ENCODE measurements around the gene CBFA2T3. TPM values are rescaled to one million over a fixed set of nuclear protein-coding genes. Genes with fewer than 3 reads are reported as not detected.

The CBFA2T3 gene
- total RNA-seq, 1 experiment from 2014 or later: 2.9 TPM

DNA sequence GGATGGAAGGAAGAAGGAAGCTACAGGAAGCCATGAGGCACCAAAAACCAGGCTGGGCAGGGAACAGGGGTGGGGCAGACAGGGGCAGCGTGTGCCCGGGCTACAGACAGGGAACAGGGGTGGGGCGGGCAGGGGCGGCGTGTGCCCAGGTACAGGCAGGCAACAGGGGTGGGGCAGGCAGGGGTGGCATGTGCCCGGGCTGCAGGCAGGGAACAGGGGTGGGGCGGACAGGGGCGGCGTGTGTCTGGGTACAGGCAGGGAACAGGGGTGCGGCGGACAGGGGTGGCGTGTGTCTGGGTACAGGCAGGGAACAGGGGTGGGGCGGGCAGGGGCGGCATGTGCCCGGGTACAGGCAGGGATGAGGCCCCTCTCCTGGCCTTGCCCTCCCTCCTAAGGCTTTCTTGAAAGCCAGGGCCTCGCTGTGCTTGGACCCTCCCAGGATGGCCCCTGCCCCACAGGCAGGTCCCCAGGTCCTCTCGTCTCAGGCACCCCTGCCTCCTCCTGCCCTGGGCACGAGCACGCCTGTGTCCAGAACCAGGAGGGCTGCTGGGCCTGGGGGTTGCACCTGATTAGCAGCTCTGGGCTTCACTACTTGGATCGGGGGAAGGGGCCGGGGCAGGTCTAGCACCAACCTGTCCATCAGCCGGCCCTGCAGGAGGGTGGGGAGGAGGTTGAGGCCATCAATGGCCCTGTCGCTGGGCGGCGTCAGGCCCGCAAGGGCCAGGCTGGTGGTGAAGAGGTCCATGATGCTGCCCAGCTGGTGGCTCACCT lies 150.8 kb downstream of the CBFA2T3 start:
- Histone ChIP-seq H2AFZ (ENCODE audit: low read length) (no peak overlapping the region), H2BK12ac (ENCODE audit: insufficient read length, low read depth, low read length) (no peak overlapping the region), H3K27me3 (ENCODE audit: insufficient read depth, low read length) (no peaks in the 10 kb centered on the region), H3K79me2 (ENCODE audit: insufficient read depth, low read length) (no peaks in the 10 kb centered on the region), H3K4me2 (ENCODE audit: insufficient read depth, insufficient read length, low read length) (no peak overlapping the region), H2BK15ac (ENCODE audit: low read depth, low read length) (no peak overlapping the region), H3K9ac (ENCODE audit: extremely low read depth, insufficient read length, low read length) (no peak overlapping the region), H3K56ac (ENCODE audit: insufficient read length, low read depth, low read length) (no peak overlapping the region), H3K79me1 (ENCODE audit: insufficient read depth, low read depth, low read length, poor library complexity, severe bottlenecking) (no peaks in the 10 kb centered on the region), H2BK5ac (ENCODE audit: insufficient read length, low read length) (no peak overlapping the region), H3K14ac (ENCODE audit: insufficient read depth, low read length) (no peak overlapping the region), H2BK120ac (ENCODE audit: low read depth, low read length, poor library complexity, severe bottlenecking) (no peak overlapping the region), H3K18ac (ENCODE audit: insufficient read length, low read depth, low read length) (no peak overlapping the region), H3K9me3 (ENCODE audit: control insufficient read depth, low read depth, low read length) (no peaks in the 10 kb centered on the region), H3K4ac (ENCODE audit: low read depth, low read length) (no peak overlapping the region), H2AK5ac (ENCODE audit: insufficient read length, low read length) (no peak overlapping the region), H2BK20ac (ENCODE audit: low read depth, low read length, poor library complexity, severe bottlenecking) (no peak overlapping the region), H4K91ac (ENCODE audit: insufficient read length, low read depth, low read length) (no peak overlapping the region), H3T11ph (ENCODE audit: low read length) (no peak overlapping the region), H3K23ac (ENCODE audit: insufficient read length, low read depth, low read length) (no peak overlapping the region), H3K27ac (ENCODE audit: insufficient read length, low read depth, low read length) (no peak overlapping the region), H3K23me2 (ENCODE audit: insufficient read length, low read depth, low read length, poor library complexity, severe bottlenecking) (no peaks in the 10 kb centered on the region), H4K5ac (ENCODE audit: insufficient read length, low read depth, low read length) (no peak overlapping the region), H4K20me1 (ENCODE audit: control insufficient read depth, insufficient read depth, insufficient read length) (no peaks in the 10 kb centered on the region), H4K8ac (replicated peaks; ENCODE audit: insufficient read length, low read depth, low read length) (no peak overlapping the region), H3K4me1 (ENCODE audit: insufficient read depth, low read length) (no peaks in the 10 kb centered on the region)
- no peak for DNase-seq
- H3K27ac Mint-ChIP-seq: no peak overlapping the region
- TF ChIP-seq, protein P1, sequence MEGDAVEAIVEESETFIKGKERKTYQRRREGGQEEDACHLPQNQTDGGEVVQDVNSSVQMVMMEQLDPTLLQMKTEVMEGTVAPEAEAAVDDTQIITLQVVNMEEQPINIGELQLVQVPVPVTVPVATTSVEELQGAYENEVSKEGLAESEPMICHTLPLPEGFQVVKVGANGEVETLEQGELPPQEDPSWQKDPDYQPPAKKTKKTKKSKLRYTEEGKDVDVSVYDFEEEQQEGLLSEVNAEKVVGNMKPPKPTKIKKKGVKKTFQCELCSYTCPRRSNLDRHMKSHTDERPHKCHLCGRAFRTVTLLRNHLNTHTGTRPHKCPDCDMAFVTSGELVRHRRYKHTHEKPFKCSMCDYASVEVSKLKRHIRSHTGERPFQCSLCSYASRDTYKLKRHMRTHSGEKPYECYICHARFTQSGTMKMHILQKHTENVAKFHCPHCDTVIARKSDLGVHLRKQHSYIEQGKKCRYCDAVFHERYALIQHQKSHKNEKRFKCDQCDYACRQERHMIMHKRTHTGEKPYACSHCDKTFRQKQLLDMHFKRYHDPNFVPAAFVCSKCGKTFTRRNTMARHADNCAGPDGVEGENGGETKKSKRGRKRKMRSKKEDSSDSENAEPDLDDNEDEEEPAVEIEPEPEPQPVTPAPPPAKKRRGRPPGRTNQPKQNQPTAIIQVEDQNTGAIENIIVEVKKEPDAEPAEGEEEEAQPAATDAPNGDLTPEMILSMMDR (conservative IDR thresholded peaks at IDR 0.05): no peak
- H3K4me3 Mint-ChIP-seq: no peak overlapping the region
- H3K27me3 Mint-ChIP-seq (ENCODE audit: low read depth): no peaks in the 10 kb centered on the region
- no peaks in the 10 kb centered on the region for H3K9me3 Mint-ChIP-seq
- H3K36me3 Mint-ChIP-seq (ENCODE audit: insufficient read depth in 1 of 3, low read depth in 3 of 3): peaks cover 1 to 8% (median 6%) of the 10 kb centered on the region in 3 experiments; a peak in 3 of 7 replicates
- no CpG with 5 or more reads among the region's 26 CpGs for WGBS (ENCODE audit: extremely low coverage, insufficient read length, low lambda C conversion rate)
- H3K4me1 Mint-ChIP-seq: no peaks in the 10 kb centered on the region

All from H9 (cell line).